Measurements from ENCODE around the gene NUCB2.

DNA sequence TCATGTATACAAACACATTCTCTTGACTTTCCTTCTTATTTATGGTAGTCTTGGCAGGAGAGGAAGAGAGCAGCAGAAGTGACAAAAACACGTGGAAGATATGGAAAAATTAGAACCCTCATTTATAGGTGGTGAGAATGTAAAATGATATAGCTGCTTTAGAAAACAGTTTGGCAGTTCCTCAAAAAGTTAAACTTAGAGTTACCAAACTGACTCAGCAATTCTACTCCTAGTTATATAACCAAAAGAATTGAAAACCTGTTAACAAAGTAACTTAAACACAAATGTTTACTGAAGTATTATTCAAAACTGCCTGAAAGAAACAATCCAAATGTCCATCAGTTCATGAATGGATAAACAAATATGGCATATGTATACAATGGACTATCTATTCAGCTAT lies 16.8 kb downstream of the NUCB2 start:
- TF ChIP-seq POLR2A (IDR thresholded peaks at IDR 0.05) (no peak), POLR2AphosphoS5 (IDR thresholded peaks at IDR 0.05) (no peak), EP300 (IDR thresholded peaks at IDR 0.05) (no peak)
- TF ChIP-seq, protein P1, sequence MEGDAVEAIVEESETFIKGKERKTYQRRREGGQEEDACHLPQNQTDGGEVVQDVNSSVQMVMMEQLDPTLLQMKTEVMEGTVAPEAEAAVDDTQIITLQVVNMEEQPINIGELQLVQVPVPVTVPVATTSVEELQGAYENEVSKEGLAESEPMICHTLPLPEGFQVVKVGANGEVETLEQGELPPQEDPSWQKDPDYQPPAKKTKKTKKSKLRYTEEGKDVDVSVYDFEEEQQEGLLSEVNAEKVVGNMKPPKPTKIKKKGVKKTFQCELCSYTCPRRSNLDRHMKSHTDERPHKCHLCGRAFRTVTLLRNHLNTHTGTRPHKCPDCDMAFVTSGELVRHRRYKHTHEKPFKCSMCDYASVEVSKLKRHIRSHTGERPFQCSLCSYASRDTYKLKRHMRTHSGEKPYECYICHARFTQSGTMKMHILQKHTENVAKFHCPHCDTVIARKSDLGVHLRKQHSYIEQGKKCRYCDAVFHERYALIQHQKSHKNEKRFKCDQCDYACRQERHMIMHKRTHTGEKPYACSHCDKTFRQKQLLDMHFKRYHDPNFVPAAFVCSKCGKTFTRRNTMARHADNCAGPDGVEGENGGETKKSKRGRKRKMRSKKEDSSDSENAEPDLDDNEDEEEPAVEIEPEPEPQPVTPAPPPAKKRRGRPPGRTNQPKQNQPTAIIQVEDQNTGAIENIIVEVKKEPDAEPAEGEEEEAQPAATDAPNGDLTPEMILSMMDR (IDR thresholded peaks at IDR 0.05) = no peak
